Muscle of back (tissue), 11 donors: ENCODE results near the gene DMWD. TPM values are rescaled to one million over a fixed set of nuclear protein-coding genes. Genes with fewer than 3 reads are reported as not detected.
"Not testable (repeated sequence)": the region's sequence is repeated elsewhere in the genome, so short reads cannot be mapped to it uniquely, and the experiment has no call there.

Experiments used
- DNase-seq, 3 donors: peaks; one replicate each; pipeline versions ENCODE4 v3.0.0 to v3.0.0-alpha.2; 2013
- polyA plus RNA-seq, 10 donors: library from polyadenylated mRNA; unstranded; fragments of 120-200 nt; gene quantifications; one replicate each; pipeline ENCODE4 v1.2.1, GENCODE V29; 2013; ENCODE audit not compliant: insufficient read length in 10 of 10

DMWD gene
- polyA plus RNA-seq, 10 donors, result 31.8 to 47.7 (median 38.3) TPM

DNA sequence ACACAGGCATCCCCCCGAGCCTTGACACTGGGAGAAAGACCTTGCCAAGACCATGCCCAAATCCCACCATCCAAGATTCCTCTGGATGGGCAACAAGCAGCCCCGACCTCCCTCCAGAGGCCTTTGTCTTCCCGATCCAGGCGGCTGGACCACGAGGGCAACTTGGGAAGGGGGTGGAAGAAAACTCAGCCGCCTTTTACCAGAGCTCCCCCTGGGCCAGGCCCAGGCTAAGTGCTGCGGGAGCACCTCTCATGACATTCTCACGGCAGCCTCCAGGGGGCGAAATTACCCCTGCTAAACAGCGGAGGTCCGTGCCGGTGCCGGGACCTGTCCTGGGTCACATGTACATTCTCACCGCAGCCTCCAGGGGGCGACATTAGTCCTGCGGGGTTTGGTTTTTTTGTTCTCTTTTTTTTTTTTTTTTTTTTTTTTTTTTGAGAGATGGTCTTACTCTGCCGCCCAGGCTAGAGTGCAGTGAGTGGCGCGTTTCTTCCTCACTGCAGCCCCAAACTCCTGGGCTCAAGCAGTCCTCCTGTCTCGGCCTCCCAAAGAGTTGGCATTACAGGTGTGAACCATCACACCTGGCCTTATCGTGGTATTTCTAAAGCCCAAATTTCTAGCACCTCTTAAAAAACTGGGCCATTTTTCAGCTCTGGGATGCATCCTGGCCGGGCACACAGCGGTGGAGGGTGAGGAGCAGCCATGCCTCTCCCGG is 24.5 kb upstream of the DMWD start:
- peak; percentile 88 to 95 (median 92) for DNase-seq

- peak in 1 of 3 donors; percentile 44 for DNase-seq
Measured at GRCh38 chr19:45816236-45817009, 23.8 kb upstream of the DMWD start.

DNA sequence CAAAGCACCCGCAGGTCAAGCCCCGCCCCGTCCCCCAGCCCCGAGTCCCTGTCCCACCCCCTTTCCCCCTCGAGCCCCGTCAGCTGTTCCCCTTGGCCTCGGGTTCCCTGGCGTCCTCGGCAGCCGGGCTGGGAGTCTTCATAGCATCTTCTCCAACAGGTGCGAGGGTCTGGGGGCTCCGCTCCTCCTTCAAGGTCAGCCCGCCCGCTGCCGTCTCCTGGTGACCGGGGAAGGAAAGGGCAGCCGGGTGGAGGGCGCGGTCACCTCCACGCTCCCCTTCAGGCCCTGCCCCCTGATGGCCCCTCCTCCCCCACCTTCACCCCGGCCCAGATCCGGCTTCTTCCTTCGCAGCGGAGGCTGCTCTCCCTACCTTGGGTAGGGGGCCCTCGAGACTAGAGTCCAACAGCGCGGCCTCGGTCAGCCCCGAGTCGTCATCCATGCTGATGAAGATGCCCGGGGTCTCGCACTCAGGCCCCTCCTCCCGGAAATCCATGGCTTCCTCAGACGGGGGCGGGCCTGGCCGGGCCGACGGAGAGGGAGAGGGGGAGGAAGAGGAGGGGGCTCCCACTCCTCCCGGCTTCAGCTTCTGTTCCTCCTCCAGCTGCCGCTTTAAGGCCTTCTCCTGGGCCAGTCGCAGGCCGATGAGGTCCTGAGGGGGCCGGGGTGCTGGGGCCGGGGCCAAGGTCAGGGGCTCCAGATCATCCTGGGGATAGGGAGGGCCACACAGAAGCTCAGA is 23.0 kb upstream of the DMWD start:
- peak in 2 of 3 donors; percentile 59 to 85 for DNase-seq

- peak in 1 of 3 donors; percentile 36 for DNase-seq
Measured at GRCh38 chr19:45814851-45815480, 22.3 kb upstream of the DMWD start, which contains the start of gene RSPH6A. Gene RSPH6A, minus strand, starts transcription at chr19:45815308. Its CDS starts 132 bp downstream, at chr19:45815176.

DNA sequence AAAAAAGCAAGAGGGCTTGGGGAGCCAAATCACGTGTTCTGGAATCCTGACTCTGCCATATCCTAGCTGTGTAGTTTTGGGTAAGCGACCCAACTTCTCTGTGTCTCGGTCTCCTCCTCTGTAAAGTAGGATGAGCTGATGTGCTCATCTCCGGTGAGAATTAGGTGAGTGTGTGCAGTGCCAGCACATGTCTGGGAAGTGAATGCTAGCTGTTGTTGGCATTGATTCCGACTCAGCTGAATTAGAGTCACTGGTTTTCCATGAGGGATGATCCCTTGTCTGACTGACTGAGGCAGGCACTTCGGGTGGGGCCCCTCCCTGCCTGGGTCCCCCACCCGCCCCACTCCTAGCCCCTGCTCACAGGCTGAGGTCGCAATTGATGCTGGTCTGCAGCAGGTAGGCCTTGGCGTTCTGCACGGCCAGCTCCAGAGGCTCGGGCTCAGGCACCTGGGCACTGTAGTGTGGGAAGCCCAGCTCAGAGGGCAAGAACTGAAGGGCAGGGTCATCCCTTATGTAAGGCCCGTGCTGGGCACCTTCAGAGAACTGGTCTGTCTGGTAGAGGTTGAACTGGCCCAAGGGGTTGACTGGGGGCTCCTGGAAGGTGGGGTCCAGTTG is 21.6 kb upstream of the DMWD start:
- DNase-seq, result no peak

- DNase-seq, result no peak
Measured at GRCh38 chr19:45812297-45812696, 19.7 kb upstream of the DMWD start.

DNA sequence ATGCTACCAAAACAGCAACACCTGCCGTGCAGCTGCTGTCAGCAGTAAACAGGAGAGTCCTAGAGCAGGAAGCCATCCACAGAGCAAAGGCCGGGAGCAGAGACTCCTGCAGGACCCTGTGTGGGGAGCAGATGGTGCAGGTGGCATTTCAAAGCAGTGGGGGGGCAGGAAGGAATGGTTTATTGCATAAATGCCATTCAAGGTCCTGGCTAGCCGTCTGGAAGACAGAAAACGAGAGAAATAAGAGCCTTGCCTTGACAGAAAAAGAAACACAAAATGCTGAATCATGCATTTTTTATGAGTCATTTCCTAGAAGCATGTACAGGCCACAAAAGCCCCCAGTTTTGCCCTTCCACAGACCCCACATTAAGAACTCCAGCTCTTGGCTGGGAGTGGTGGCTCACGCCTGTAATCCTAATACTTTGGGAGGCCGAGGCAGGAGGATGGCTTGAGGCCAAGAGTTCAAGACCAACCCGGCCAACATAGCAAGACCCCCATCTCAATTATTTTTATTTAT is 17.1 kb upstream of the DMWD start:
- peak in 1 of 3 donors; percentile 57 for DNase-seq

DNA sequence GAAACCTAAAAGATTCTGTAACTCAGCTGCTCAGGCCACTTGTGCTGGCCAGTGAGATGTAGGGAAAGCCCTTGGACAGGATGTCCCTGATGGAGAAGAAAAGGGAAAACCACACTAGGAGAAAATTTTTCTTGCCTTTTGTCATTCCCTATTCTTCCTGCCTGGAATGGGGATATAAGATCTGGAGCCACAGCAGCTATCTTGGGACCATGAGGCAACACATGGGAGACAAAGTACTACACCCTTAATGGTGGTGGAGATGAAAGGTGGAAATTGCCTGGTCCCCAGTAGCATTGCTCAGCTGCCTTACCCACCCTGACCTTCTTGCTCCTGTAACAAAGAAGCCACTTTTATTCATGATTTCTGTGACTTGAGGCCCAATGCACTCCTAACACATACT is 13.1 kb upstream of the DMWD start:
- no peak for DNase-seq

DNA sequence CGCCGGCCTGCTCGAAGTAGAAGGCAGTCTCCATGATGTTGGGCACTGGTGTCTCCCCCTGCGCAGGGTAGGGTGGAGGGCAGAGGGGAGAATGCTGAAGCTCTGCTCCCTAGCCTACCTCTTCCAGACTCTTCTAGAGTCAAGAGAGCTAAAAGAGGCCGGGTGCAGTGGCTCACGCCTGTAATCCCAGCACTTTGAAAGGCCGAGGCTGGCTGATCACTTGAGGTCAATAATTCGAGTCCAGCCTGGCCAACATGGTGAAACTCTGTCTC is 12.2 kb upstream of the DMWD start:
- no peak for DNase-seq

DNA sequence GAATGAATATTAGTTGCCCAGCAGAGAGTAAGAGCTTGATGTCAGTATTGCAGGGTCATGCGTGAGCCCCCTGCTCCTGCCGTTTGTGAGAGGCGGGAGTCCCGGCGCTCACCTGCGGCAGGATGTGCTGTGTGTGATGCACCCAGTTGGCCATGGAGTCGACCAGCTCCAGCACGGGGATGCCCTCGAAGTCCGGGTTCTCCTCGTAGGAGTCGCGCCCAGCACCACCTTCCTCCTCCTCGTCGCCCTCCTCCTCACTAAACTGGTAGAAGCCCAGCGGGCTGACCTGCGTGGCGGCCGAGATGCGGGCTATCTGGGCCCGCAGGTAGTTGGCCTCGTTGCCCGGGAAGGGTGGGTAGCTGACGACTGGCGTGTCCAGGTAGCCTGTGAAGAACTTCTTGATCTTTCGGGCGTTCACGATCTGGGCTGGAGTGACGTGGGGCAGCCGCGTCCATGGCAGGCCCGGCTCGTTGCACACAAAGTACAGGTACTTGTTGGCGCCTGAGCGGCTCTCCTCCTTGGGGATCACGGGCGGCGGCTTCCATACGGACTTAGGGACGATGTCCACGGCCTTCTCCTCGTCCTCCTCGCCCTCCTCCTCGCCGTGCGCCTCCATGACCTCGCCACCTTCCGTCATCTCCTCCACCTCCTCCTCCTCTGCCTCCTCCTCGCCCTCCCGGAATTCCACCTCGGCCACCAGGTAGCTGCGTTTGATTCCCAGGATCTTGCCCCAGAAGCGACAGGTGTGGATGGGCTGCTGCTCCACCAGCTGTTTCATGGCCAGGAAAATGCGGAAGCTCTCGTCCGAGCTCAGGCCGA is 11.7 kb upstream of the DMWD start:
- DNase-seq, result no peak

DNA sequence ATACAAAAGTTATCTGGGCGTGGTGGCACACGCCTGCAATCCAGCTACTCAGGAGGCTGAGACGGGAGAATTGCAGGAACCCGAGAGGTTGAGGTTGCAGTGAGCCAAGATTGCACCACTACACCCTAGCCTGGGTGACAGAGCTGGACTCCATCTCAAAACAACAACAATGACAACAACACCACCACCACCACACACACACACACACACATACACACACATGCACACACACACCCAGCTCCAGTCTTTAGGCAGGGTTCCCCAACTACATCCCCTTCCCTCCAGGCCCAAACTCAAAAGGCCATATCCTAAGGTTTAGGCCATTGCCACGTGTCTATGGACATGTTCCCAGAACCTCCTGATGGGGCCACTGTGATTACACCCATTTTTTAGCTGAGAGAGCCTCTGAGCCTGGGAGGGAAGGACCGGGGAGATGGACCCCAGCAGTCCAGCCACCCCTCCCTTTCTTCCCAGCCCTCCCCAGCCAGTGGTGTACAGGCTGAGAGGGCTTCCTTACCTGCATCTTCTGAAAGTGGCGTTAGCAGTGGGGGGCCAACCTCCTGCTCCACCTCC is 9.0 kb upstream of the DMWD start:
- DNase-seq, result no peak

DNA sequence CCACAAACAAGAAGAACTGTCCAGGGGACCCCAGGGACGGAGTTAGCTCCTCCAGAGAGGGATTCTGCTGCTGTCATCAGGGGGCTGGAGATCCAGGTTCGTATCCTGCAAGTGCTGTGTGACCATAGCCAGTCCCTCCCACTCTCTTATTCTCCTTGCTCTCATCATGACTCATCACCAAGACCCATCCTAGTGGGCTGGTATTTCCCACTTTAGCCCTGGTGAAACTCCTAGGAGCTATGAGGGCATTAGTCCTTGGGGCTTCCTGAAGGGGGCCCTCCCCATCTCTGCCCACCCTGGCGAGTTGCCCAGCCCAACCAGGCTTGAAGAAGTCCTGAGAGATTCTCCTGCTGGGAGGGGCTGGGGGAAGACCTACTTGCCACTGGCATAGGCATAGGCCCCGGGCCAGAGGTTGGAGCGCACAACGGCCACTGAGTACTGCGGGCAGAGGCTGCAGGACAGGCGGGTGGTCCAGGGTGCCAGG is 7.5 kb upstream of the DMWD start:
- DNase-seq, result no peak

DNA sequence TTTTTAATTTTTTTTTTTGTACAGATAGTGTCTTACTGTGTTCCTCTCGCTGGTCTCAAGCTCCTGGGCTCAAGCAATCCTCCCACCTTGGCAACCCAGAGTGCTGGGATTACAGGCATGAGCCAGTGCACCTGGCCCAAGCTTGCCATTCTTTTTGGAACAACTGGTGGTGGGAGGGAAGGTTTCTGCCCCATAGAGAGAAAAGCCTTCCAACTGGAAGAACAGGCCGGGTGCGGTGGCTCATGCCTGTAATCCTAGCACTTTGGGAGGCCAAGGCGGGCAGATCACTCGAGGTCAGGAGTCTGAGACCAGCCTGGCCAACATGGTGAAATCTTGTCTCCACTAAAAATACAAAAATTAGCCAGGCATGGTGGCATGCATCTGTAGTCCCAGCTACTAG is 6.9 kb upstream of the DMWD start:
- not testable (repeated sequence) for DNase-seq

GRCh38 chr19:45798995-45799517 is 6.4 kb upstream of the DMWD start:
- DNase-seq, result peak; percentile 68 to 87 (median 73)

DNA sequence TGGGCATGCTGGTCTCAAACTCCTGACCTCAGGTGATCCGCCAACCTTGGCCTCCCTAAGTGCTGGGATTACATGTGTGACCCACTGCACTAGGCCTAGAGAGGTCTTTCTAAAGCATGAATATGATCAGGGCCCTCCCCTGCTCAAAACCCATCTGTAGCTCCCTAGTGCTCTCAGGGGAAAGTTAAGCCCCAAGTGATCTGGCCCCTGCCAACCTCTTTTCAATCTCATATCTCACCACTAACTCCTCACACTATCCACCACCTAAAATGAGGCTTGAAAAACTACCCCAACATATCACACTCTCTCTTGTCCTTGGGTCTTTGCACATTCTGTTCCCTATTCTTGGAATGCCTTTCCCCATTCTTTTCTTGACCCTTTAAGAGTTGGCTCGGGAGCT is 2.0 kb upstream of the DMWD start:
- DNase-seq, result no peak

GRCh38 chr19:45793876-45794275 is 1.2 kb upstream of the DMWD start:
- no peak for DNase-seq

DNA sequence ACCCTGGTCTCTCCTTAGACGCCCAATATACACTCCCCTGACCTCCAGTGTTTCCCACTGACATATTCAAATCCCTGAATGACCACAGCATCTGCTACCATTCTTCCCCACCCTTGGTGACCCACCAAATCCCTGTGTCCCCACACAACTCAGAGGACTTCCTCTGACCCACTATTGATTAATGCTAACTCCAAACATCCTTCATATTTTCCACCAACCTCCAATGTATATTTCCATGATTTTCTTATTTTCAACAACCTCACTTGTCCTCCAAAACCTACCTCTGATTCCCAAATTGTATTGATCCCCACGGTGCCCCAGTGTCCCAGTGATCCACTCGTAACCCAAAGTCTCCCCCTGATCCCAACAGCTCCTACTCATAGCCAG is 526 bp upstream of the DMWD start:
- no peak for DNase-seq

- DNase-seq, result no peak
Measured at GRCh38 chr19:45791744-45792469, 738 bp downstream of the DMWD start.

GRCh38 chr19:45790942-45791341 is 1.7 kb downstream of the DMWD start:
- no peak for DNase-seq
